Stimulated activated CD8-positive, alpha-beta memory T cell treated with anti-CD3 and anti-CD28 coated beads, Interleukin-7, amount 100 ng/mL, for 4 hours (primary cell): ENCODE measurements around the gene MYO5B.

Experiments
- DNase-seq, 2 donors: peaks; one replicate each; pipeline ENCODE4 v3.0.0-alpha.2; 2020; ENCODE audit warnings: low read depth in 2 of 2

MYO5B gene

GRCh38 chr18:50069422-50069821, 125.5 kb downstream of the MYO5B start:
- DNase-seq, result no peak

- DNase-seq, result no peak
These were observed 129.4 kb downstream of the MYO5B start for GRCh38 chr18:50065527-50065926.

DNA sequence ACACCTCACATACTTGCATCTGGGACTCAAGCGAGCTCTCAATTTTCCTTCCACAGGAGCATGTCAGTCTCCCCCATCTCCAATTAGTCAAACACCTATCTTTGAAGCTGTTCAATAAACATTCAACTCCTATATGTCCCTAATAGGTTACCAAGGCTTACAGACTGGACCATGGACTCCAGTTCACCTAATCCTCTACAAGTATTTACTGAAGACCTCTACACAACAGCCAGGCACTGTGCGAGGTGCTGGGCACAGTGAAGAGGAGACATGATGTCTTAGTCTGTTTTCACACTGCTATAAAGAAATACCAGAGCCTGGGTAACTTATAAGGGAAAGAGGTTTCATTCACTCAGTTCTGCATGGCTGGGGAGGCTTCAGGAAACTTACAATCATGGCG, 129.9 kb downstream of the MYO5B start:
- DNase-seq, result no peak

GRCh38 chr18:50061876-50062517, 132.9 kb downstream of the MYO5B start:
- no peak for DNase-seq

DNA sequence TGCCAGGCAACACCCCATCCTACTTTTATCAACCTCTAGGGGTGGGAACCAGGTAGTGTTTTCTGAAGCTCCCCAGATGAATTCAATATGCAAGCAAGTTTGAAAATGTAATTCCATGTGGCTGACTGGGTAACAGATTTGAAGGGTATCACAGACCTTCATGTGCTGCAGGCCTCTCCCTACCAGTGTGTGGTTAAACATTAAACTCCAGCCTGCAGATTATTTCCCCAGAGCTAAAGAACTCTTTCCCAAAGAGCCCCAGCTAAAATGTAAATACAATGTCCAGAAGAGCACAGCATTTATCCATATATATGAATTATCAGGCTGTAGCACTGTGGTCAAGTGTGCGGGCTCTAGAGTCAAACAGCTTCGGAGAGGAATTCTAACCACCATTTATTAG, 134.1 kb downstream of the MYO5B start:
- DNase-seq, result no peak

DNA sequence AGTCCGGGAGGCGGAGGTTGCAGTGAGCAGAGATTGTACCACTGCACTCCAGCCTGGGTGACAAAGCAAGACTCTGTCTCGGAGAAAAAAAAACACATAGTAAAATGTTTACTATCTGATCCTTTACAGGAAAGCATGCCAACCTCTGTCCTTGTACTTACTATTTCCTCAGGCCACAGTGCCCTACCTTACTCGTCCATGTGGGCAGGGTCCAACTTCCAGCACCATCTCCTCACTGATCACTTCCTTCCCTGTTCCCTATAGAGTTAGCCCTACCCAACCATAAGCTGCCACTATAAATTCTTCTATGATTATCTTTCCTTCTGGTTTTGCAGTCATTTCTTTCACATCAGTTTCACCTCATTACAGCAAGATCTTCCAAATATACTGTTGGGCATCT, 136.2 kb downstream of the MYO5B start:
- no peak for DNase-seq

DNA sequence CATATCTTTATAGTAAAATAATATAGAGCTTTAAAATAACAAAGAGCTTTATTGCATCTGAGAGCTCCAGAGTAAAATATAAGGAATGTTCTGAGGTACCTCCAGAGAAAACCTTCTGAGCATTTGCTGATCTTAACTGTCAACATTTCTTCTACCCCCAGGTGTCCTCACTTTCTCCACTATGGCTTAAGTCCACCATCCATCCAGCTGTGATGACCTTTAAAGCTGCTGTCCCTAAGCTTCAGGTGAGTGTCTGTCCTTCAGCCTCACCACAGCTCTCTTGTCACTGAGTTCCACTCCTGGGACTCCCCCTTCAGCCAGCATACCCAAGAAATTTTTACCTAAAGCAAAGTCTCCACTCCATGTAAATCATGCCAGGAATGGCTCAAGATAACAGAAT, 137.9 kb downstream of the MYO5B start:
- no peak for DNase-seq

DNA sequence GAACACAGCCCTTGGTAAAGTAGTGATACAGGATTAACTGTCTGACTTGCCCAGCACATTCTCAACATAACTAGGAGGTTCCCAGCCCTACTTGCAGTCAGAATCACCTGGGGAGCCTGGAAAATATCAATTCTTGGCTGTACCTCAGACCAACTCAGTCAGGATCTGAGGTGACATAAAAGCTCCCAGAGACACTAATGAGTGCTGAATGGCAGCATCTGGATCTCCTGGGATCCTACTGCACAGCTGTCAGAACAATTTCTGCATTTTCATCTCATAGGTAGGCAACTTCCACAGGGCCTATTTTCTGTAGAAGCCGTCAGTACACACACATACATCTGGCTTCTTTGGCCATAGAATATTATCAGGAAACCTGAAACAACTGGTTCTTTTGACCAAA, 138.8 kb downstream of the MYO5B start:
- DNase-seq, result no peak

- no peak for DNase-seq
These were observed 139.5 kb downstream of the MYO5B start for GRCh38 chr18:50055488-50055887.

DNA sequence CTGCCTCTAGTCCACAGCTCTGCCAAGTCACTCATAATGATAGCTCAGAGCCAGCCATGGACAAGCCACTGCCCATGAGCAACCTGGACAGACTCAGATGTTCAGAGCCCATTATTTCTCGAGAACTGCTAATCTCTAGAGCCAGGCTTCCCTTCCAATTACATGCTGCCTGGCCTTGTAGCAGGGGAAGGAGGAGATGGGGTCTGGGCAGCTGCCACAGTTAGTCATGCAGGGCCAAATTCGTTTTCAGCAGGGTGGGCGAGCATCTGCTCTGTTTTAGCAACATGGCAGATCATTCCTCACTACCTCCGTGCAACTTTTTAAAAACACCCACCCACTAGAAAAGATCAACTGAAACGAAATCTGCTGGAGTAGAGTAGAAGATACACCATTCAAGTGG, 141.8 kb downstream of the MYO5B start:
- DNase-seq, result no peak

- DNase-seq, result no peak
These were observed 143.7 kb downstream of the MYO5B start for GRCh38 chr18:50051288-50051687.

GRCh38 chr18:50045126-50045525, 149.8 kb downstream of the MYO5B start:
- DNase-seq, result no peak

- DNase-seq, result no peak
These were observed 150.5 kb downstream of the MYO5B start for GRCh38 chr18:50044402-50044801.

GRCh38 chr18:50042611-50043010, 152.3 kb downstream of the MYO5B start:
- no peak for DNase-seq

DNA sequence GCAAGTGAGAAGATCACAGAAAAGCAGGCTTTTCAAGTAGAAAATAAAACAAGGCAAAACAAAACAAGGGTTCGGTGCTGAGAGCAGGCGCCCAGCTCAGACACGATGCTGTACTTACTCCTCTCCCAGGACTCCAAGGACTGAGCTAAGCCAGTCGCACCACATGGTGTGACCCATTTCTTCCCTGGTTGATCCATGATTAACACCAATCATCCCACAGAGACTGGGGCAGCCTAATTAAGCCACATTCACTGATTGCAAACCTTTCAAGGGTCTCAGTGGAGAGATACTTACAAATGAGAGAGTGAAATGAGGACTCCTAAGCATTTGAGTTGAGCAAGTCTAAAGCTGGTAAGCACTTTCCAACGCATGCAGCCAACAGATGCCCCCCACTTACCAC, 155.2 kb downstream of the MYO5B start:
- DNase-seq, result no peak

- DNase-seq, result no peak
These were observed 156.5 kb downstream of the MYO5B start for GRCh38 chr18:50038448-50038847.

DNA sequence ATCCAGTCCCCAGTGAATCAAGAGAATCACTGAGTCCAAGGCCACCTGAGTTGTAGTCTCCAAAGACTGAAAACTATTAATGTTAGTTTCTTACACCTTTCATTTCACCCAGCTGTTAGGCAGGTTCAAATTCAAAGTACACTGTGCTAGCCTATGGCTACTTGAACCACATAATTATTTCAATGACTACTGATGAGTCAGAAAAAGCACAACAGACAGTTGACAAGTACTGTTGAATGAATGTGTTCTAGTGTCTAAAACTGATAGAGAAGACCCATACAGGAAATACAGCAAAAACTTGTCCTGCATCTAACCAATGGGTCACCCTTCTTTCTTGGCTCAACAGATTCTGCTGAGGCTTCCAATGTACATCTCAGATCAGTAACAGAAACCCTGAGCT, 160.9 kb downstream of the MYO5B start:
- DNase-seq, result no peak

GRCh38 chr18:50033004-50033403, 161.9 kb downstream of the MYO5B start:
- no peak for DNase-seq

DNA sequence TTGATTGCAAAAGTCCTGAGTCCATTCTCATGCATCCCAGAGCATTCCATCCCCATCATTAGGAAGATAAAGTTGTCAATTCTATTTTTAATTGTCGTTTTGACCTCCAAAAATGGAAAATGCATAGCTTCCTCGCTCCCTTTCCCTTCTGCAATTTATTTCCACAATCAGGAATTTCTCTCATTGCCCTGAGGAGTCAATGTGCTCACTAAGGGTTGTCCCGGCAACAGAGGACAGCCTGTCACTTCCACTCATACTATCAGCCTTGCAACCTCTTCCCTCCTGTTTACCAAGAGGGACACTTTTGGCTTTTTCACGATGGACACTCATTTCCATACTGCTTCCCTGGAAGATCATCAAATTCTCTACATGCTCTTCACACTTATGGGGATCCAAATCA, 164.8 kb downstream of the MYO5B start:
- DNase-seq, result no peak

- no peak for DNase-seq
These were observed 167.0 kb downstream of the MYO5B start for GRCh38 chr18:50027996-50028395.

DNA sequence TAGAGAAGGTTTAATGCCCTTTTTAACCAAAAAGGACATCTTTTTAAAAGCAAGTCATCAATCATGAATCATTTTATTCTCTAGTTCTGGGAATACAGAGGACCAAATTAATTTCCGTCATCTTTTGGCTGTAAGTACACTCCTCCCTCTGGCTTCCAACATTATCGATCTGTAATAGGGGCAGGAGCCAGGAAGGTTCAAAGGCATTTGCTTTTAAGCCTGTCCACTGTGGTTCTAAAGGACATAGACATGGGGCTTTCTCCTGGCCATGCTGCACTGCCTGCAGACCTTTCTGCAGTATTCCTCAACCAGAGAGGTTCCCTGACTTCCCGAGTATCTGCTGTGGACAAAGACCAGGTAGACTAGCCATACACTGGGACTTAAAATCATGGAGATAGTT, 170.5 kb downstream of the MYO5B start:
- DNase-seq, result no peak

DNA sequence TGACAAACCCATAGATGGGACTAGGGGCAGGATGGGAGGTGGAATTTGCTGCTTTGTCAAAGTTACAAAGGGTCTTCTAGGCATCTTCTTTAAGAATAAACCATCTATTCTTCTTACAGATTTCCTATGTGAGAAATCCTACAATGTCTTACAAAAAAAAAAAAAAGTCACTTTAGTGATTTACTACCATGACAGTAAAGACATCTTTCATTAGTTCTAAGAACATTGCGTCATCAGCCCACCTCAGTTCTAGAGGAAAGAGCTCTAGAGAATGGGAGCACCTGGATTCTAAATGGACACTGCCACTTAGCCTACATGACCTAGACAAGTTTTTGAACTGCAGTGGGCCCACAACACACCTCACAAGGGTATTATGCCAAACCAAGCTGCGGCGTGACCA, 172.0 kb downstream of the MYO5B start:
- DNase-seq, result no peak

DNA sequence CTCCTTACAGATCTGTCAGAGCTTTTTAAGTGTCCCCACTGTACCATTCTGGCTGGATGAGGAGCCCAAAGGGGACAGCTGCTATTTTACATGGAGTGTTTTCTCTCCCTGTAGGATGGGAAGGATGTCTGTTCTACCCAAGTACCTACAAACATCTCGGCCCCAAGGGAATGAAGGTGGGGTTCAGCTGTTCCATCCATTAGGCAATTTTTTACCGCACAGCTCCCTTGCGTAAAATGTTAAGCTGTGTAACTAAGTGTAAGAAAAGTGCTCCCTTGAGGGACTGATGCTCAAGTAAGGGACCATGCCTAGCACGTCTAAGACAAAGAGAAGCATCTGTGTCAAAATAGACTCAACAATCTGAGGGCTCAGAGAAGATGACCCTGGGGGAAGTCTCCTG, 180.3 kb downstream of the MYO5B start:
- no peak for DNase-seq

- DNase-seq, result no peak
These were observed 181.4 kb downstream of the MYO5B start for GRCh38 chr18:50013363-50014138.
